Measurements from ENCODE around the gene SERPINA12. TPM values are rescaled to one million over a fixed set of nuclear protein-coding genes. Genes with fewer than 3 reads are reported as not detected.

The SERPINA12 gene
- total and polyA plus RNA-seq, 4 experiments from 2014 or later, result not detected

DNA sequence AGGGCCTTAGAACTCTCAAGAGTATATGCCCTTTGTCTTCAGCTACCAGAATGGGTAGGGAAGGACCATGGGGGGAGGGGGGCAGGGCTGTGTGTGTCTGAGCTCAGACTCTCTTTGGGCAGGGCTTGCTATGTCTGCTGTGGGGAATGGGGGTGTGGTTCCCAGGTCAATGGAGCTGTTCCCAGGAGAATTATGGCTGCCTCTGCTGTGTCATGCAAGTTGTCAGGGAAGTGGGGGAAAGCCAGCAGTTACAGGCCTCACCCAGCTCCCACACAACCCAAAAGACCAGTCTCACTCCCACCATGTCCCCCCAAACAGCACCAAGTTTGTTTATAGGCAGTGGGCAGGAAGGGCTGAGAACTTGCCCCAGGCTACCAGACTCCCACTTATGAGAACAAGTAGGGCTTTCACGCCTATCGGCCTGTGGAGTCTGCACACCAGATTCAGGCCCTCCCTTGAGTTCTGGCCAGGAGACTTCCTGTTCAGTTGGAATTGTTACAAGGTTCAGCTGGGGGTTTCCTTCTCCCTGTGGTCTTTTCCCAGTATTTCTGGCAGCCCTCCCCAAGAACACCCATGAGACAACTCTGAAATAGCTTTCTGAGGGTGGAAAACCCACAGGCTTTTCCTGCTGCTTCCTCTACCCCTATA, 50.6 kb downstream of the SERPINA12 start:
- POLR2A ChIA-PET (ENCODE audit: partially characterized antibody), result no interaction called here
- Mint-ChIP-seq H3K27me3 (peaks cover 10 to 14% of the 10 kb centered on the region in 2 donors), H3K36me3 (no peaks in the 10 kb centered on the region), H3K27ac (no peak overlapping the region), H3K9me3 (peaks cover 2 to 38% (median 11%) of the 10 kb centered on the region in 8 donors), H3K4me3 (no peak overlapping the region), H3K4me1 (no peaks in the 10 kb centered on the region)
- Histone ChIP-seq H3K27ac (ENCODE audit: low read depth, low read length) (no peak overlapping the region), H3K27me3 (ENCODE audit: insufficient read depth, low read length) (no peaks in the 10 kb centered on the region), H3K9me3 (ENCODE audit: control insufficient read depth in 1 of 2, low read length in 2 of 2) (no peaks in the 10 kb centered on the region), H3K4me1 (ENCODE audit: insufficient read depth, low read length) (no peaks in the 10 kb centered on the region), H3K4me3 (ENCODE audit: low read length in 2 of 2) (no peak overlapping the region), H3K36me3 (ENCODE audit: insufficient read depth, low read length) (no peaks in the 10 kb centered on the region)
- DNase-seq, result no peak
- CTCF ChIA-PET (ENCODE audit: partially characterized antibody), result interaction anchor here (2.7 kb wide), 1 partner anchor 27 kb away, joined by 10 read pairs; no protein-coding TSS in a partner anchor
- intact Hi-C loops (cut with micrococcal nuclease), result no loop called here

DNA sequence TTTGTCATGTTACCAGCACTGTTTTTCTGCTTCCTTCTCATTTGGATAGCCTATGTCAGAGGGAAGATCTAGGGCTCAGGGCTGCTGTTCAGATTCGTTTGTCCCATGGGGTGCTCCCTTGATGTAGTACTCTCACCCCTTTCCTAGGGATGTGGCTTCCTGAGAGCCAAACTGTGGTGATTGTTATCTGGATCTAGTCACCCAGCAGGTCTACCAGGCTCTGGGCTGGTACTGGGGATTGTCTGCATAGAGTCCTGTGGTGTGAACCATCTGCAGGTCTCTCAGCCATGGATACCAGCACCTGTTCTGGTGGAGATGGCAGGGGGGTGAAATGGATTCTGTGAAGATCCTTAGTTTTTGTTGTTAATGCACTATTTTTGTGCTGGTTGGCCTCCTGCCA, 51.2 kb downstream of the SERPINA12 start:
- H3K4me1 Mint-ChIP-seq, result no peaks in the 10 kb centered on the region
- peak overlapping the region in 1 of 7 donors; percentile 4 for H3K27ac Mint-ChIP-seq
- Histone ChIP-seq H3K36me3 (ENCODE audit: insufficient read depth, low read length) (no peaks in the 10 kb centered on the region), H3K9me3 (ENCODE audit: control insufficient read depth in 1 of 2, low read length in 2 of 2) (no peaks in the 10 kb centered on the region), H3K27me3 (ENCODE audit: insufficient read depth, low read length) (no peaks in the 10 kb centered on the region), H3K4me1 (ENCODE audit: insufficient read depth, low read length) (no peaks in the 10 kb centered on the region), H3K27ac (ENCODE audit: low read depth, low read length) (no peak overlapping the region), H3K4me3 (ENCODE audit: low read length in 2 of 2) (no peak overlapping the region)
- DNase-seq, result no peak
- H3K9me3 Mint-ChIP-seq, result peaks cover 2 to 32% (median 10%) of the 10 kb centered on the region in 8 donors
- intact Hi-C loops (cut with micrococcal nuclease), result no loop called here
- CTCF ChIA-PET (ENCODE audit: partially characterized antibody), result interaction anchor here (2.7 kb wide), 1 partner anchor 28 kb away, joined by 10 read pairs; no protein-coding TSS in a partner anchor
- peaks cover 10 to 13% of the 10 kb centered on the region in 2 donors for H3K27me3 Mint-ChIP-seq
- no peaks in the 10 kb centered on the region for H3K36me3 Mint-ChIP-seq
- H3K4me3 Mint-ChIP-seq, result no peak overlapping the region
- POLR2A ChIA-PET (ENCODE audit: partially characterized antibody), result no interaction called here

DNA sequence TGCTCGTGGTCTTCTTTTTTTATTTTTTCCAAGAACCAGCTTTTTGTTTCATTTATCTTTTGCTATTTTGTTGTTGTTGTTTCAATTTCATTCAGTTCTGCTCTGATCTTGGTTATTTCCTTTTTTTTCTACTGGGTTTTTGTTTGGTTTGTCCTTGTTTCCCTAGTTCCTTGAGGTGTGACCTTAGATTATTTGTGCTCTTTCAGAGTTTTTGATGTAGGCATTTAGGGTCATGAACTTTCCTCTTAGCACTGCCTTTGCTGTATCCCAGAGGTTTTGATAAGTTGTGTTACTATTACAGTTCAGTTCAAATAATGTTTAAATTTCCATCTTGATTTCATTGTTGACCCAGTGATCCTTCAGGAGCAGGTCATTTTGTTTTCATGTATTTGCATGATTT, 53.3 kb downstream of the SERPINA12 start:
- no peaks in the 10 kb centered on the region for H3K36me3 Mint-ChIP-seq
- CTCF ChIA-PET (ENCODE audit: partially characterized antibody), result no interaction called here
- H3K4me3 ChIP-seq (ENCODE audit: low read length in 2 of 2), result no peak overlapping the region
- H3K9me3 Mint-ChIP-seq, result peaks cover 2 to 30% (median 10%) of the 10 kb centered on the region in 8 donors
- no peak for DNase-seq
- no peaks in the 10 kb centered on the region for H3K4me1 ChIP-seq (ENCODE audit: insufficient read depth, low read length)
- H3K27ac ChIP-seq (ENCODE audit: low read depth, low read length), result no peak overlapping the region
- no peaks in the 10 kb centered on the region for H3K4me1 Mint-ChIP-seq
- no peaks in the 10 kb centered on the region for H3K36me3 ChIP-seq (ENCODE audit: insufficient read depth, low read length)
- H3K4me3 Mint-ChIP-seq, result no peak overlapping the region
- POLR2A ChIA-PET (ENCODE audit: partially characterized antibody), result no interaction called here
- H3K27ac Mint-ChIP-seq, result peak overlapping the region in 1 of 7 donors; percentile 62
- intact Hi-C loops (cut with micrococcal nuclease), result no loop called here
- no peaks in the 10 kb centered on the region for H3K27me3 ChIP-seq (ENCODE audit: insufficient read depth, low read length)
- no peaks in the 10 kb centered on the region for H3K9me3 ChIP-seq (ENCODE audit: control insufficient read depth in 1 of 2, low read length in 2 of 2)
- H3K27me3 Mint-ChIP-seq, result peaks cover 8 to 14% of the 10 kb centered on the region in 2 donors

DNA sequence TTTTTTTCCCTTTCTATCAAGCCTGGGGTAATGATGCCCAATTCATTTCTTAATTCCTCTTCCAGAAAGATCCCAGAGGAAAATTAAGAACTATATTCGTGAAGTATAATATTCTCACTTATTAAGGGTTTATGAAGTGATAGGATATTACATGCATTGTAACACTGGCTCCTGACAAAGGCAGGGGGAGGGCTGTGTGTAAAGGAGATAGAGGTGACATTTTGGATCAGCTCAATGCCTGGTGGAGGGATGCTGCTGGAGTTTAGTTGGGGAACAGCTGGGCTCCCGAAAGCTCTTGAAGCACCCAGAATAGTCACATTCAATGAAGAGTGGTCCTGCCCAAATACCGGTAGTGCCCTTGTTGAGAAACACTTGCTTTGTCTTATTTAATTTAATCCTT, 57.4 kb downstream of the SERPINA12 start:
- CTCF ChIA-PET (ENCODE audit: partially characterized antibody), result no interaction called here
- Histone ChIP-seq H3K36me3 (ENCODE audit: insufficient read depth, low read length) (no peaks in the 10 kb centered on the region), H3K4me3 (ENCODE audit: low read length in 2 of 2) (no peak overlapping the region), H3K27ac (ENCODE audit: low read depth, low read length) (no peak overlapping the region), H3K4me1 (ENCODE audit: insufficient read depth, low read length) (no peaks in the 10 kb centered on the region), H3K27me3 (ENCODE audit: insufficient read depth, low read length) (no peaks in the 10 kb centered on the region), H3K9me3 (ENCODE audit: control insufficient read depth in 1 of 2, low read length in 2 of 2) (no peaks in the 10 kb centered on the region)
- POLR2A ChIA-PET (ENCODE audit: partially characterized antibody), result no interaction called here
- intact Hi-C loops (cut with micrococcal nuclease), result no loop called here
- DNase-seq, result no peak
- no peak overlapping the region for H3K27ac Mint-ChIP-seq
- H3K27me3 Mint-ChIP-seq, result peaks cover 13% of the 10 kb centered on the region in 2 donors
- no peak overlapping the region for H3K4me3 Mint-ChIP-seq
- no peaks in the 10 kb centered on the region for H3K36me3 Mint-ChIP-seq
- peaks cover 0 to 10% (median 2%) of the 10 kb centered on the region in 8 donors for H3K9me3 Mint-ChIP-seq
- peaks cover 0 to 1% (median under 1%) of the 10 kb centered on the region in 4 donors for H3K4me1 Mint-ChIP-seq

DNA sequence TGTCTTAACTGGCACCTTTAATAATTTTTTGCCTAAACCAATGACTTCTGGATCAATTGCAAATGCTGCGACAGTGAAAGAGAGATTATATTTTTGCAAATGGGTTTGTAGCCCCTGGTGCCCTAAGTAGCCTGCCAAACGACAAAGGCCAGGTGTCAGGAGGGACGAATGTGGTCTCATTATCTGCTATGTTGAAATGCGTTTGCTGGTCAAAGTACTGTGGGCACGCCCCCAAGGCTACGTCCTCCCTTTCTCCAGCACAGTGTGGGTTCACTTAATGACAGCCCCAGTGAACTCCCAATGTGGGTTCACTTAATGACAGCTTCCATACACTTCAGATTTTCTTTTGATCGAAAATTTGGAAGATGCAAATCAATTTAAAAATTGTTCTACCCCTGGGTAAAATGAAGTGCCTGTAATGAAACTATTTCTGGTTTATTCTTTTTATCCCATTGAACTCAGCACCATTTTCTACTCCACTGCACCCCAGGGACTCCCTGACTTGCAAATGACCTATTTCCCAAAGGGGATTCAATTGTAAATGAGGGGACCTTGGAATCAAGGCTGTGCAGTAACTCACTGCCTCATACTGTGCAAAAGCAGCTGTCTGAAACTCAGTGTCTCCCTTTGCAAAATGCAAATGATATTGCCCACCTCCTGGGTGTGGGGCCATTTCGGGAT, 58.0 kb downstream of the SERPINA12 start:
- no peaks in the 10 kb centered on the region for H3K36me3 ChIP-seq (ENCODE audit: insufficient read depth, low read length)
- no peak overlapping the region for H3K27ac Mint-ChIP-seq
- no peaks in the 10 kb centered on the region for H3K36me3 Mint-ChIP-seq
- intact Hi-C loops (cut with micrococcal nuclease), result no loop called here
- H3K4me3 ChIP-seq (ENCODE audit: low read length in 2 of 2), result no peak overlapping the region
- H3K27me3 ChIP-seq (ENCODE audit: insufficient read depth, low read length), result no peaks in the 10 kb centered on the region
- no peaks in the 10 kb centered on the region for H3K4me1 ChIP-seq (ENCODE audit: insufficient read depth, low read length)
- ChIA-PET POLR2A (ENCODE audit: partially characterized antibody) (no interaction called here), CTCF (ENCODE audit: partially characterized antibody) (no interaction called here)
- H3K9me3 ChIP-seq (ENCODE audit: control insufficient read depth in 1 of 2, low read length in 2 of 2), result no peaks in the 10 kb centered on the region
- no peak overlapping the region for H3K4me3 Mint-ChIP-seq
- H3K27ac ChIP-seq (ENCODE audit: low read depth, low read length), result no peak overlapping the region
- peaks cover 11 to 13% of the 10 kb centered on the region in 2 donors for H3K27me3 Mint-ChIP-seq
- DNase-seq, result no peak
- peaks cover 0 to 10% (median under 1%) of the 10 kb centered on the region in 8 donors for H3K9me3 Mint-ChIP-seq
- H3K4me1 Mint-ChIP-seq, result peaks cover 0 to 1% (median under 1%) of the 10 kb centered on the region in 4 donors

DNA sequence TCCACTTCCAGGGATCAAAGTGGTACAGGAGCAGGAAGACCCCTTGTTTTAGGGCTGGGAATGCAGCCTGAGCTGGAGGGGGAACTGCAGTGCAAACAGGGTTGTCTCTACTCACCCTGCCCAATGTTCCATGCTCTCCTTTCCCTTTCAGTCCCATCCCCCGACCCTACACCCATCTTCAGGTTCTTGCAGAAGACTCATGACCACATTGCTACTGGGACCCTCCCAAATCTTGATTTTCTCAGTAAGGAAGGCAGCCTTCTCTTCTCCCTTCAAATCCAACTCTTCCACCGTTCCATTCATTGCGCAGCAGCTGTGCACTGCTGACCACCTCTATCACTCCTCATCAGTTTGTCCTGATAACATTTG, 58.6 kb downstream of the SERPINA12 start:
- no peaks in the 10 kb centered on the region for H3K36me3 ChIP-seq (ENCODE audit: insufficient read depth, low read length)
- Mint-ChIP-seq H3K27ac (no peak overlapping the region), H3K36me3 (no peaks in the 10 kb centered on the region), H3K9me3 (peaks cover 0 to 6% (median under 1%) of the 10 kb centered on the region in 8 donors), H3K4me3 (no peak overlapping the region), H3K27me3 (peaks cover 8 to 13% of the 10 kb centered on the region in 2 donors), H3K4me1 (peaks cover 0 to 1% (median under 1%) of the 10 kb centered on the region in 4 donors)
- H3K4me3 ChIP-seq (ENCODE audit: low read length in 2 of 2), result no peak overlapping the region
- no peaks in the 10 kb centered on the region for H3K4me1 ChIP-seq (ENCODE audit: insufficient read depth, low read length)
- POLR2A ChIA-PET (ENCODE audit: partially characterized antibody), result no interaction called here
- no peak overlapping the region for H3K27ac ChIP-seq (ENCODE audit: low read depth, low read length)
- CTCF ChIA-PET (ENCODE audit: partially characterized antibody), result no interaction called here
- intact Hi-C loops (cut with micrococcal nuclease), result no loop called here
- no peaks in the 10 kb centered on the region for H3K9me3 ChIP-seq (ENCODE audit: control insufficient read depth in 1 of 2, low read length in 2 of 2)
- DNase-seq, result no peak
- H3K27me3 ChIP-seq (ENCODE audit: insufficient read depth, low read length), result no peaks in the 10 kb centered on the region

DNA sequence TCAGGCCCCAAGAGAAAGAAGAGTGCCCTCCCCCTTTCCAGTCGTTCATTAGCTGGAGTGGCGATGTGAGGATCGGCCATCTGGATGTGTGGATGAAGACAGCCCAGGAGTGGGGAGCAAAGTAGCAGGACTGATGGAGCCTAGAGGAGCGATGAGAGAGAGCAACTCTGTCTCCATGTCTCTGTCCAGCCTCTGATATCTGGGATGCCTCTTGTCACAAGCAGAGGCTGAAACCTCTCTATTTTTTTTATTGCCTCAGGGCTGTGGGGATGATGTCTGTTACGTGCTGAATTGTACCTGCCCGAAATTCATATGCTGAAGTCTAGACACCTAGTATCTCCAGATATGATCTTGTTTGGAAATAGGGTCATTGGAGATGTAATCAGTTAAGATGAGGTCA, 59.3 kb downstream of the SERPINA12 start:
- Histone ChIP-seq H3K9me3 (ENCODE audit: control insufficient read depth in 1 of 2, low read length in 2 of 2) (no peaks in the 10 kb centered on the region), H3K36me3 (ENCODE audit: insufficient read depth, low read length) (no peaks in the 10 kb centered on the region), H3K27ac (ENCODE audit: low read depth, low read length) (no peak overlapping the region), H3K4me1 (ENCODE audit: insufficient read depth, low read length) (no peaks in the 10 kb centered on the region), H3K27me3 (ENCODE audit: insufficient read depth, low read length) (no peaks in the 10 kb centered on the region), H3K4me3 (ENCODE audit: low read length in 2 of 2) (no peak overlapping the region)
- CTCF ChIA-PET (ENCODE audit: partially characterized antibody), result no interaction called here
- H3K27ac Mint-ChIP-seq, result no peak overlapping the region
- H3K4me1 Mint-ChIP-seq, result peaks cover 0 to 1% (median under 1%) of the 10 kb centered on the region in 4 donors
- H3K27me3 Mint-ChIP-seq, result peaks cover 8 to 11% of the 10 kb centered on the region in 2 donors
- no peak for DNase-seq
- no peaks in the 10 kb centered on the region for H3K36me3 Mint-ChIP-seq
- POLR2A ChIA-PET (ENCODE audit: partially characterized antibody), result no interaction called here
- intact Hi-C loops (cut with micrococcal nuclease), result no loop called here
- H3K9me3 Mint-ChIP-seq, result peaks cover 0 to 5% (median under 1%) of the 10 kb centered on the region in 8 donors
- no peak overlapping the region for H3K4me3 Mint-ChIP-seq
